ENCODE measurements around the gene PDIK1L. TPM values are rescaled to one million over a fixed set of nuclear protein-coding genes. Genes with fewer than 3 reads are reported as not detected.

Gene PDIK1L
- total RNA-seq, 1 donor: 6.5 TPM

GRCh38 chr1:26160527-26161414 is 49.1 kb downstream of the PDIK1L start:
- Histone ChIP-seq H3K79me2 (ENCODE audit: insufficient read depth, low read length) (no peaks in the 10 kb centered on the region), H2AFZ (ENCODE audit: low read length) (peak overlapping the region; percentile 62), H3K9me3 (ENCODE audit: low read depth, low read length) (no peaks in the 10 kb centered on the region), H3K4me2 (ENCODE audit: insufficient read depth, low read length) (peak overlapping the region; percentile 76), H3K27me3 (ENCODE audit: insufficient read depth, low read length) (peaks cover 29% of the 10 kb centered on the region), H3K36me3 (ENCODE audit: insufficient read depth, low read length) (no peaks in the 10 kb centered on the region), H4K20me1 (ENCODE audit: insufficient read depth, low read length) (no peaks in the 10 kb centered on the region), H3K4me1 (ENCODE audit: insufficient read depth, low read length) (peaks cover 4% of the 10 kb centered on the region), H3K4me3 (ENCODE audit: insufficient read depth, low read length) (peak overlapping the region; percentile 63), H3K27ac (ENCODE audit: low read depth, low read length) (no peak overlapping the region)
- TF ChIP-seq CTCF (IDR thresholded peaks at IDR 0.05; ENCODE audit: extremely low read depth, low read depth, low read length): no peak
- DNase-seq (ENCODE audit: insufficient read length, low spot score, missing footprints): peak; percentile 76

GRCh38 chr1:26161415-26162219 is 50.0 kb downstream of the PDIK1L start:
- H3K4me3 ChIP-seq (ENCODE audit: insufficient read depth, low read length): peak overlapping the region; percentile 63
- no peaks in the 10 kb centered on the region for H3K79me2 ChIP-seq (ENCODE audit: insufficient read depth, low read length)
- H3K27me3 ChIP-seq (ENCODE audit: insufficient read depth, low read length): peaks cover 20% of the 10 kb centered on the region
- H3K9me3 ChIP-seq (ENCODE audit: low read depth, low read length): no peaks in the 10 kb centered on the region
- peak overlapping the region; percentile 62 for H2AFZ ChIP-seq (ENCODE audit: low read length)
- H3K4me1 ChIP-seq (ENCODE audit: insufficient read depth, low read length): peaks cover 4% of the 10 kb centered on the region
- no peaks in the 10 kb centered on the region for H4K20me1 ChIP-seq (ENCODE audit: insufficient read depth, low read length)
- H3K4me2 ChIP-seq (ENCODE audit: insufficient read depth, low read length): peak overlapping the region; percentile 76
- no peaks in the 10 kb centered on the region for H3K36me3 ChIP-seq (ENCODE audit: insufficient read depth, low read length)
- TF ChIP-seq CTCF (IDR thresholded peaks at IDR 0.05; ENCODE audit: extremely low read depth, low read depth, low read length): no peak
- peak; percentile 95 for DNase-seq (ENCODE audit: insufficient read length, low spot score, missing footprints)
- no peak overlapping the region for H3K27ac ChIP-seq (ENCODE audit: low read depth, low read length)

GRCh38 chr1:26162220-26162709 is 50.6 kb downstream of the PDIK1L start:
- H3K4me2 ChIP-seq (ENCODE audit: insufficient read depth, low read length): peak overlapping the region; percentile 76
- DNase-seq (ENCODE audit: insufficient read length, low spot score, missing footprints): peak; percentile 90
- no peak overlapping the region for H3K27ac ChIP-seq (ENCODE audit: low read depth, low read length)
- H3K27me3 ChIP-seq (ENCODE audit: insufficient read depth, low read length): peaks cover 18% of the 10 kb centered on the region
- TF ChIP-seq CTCF (IDR thresholded peaks at IDR 0.05; ENCODE audit: extremely low read depth, low read depth, low read length): no peak
- peak overlapping the region; percentile 11 for H2AFZ ChIP-seq (ENCODE audit: low read length)
- H3K79me2 ChIP-seq (ENCODE audit: insufficient read depth, low read length): no peaks in the 10 kb centered on the region
- H3K9me3 ChIP-seq (ENCODE audit: low read depth, low read length): no peaks in the 10 kb centered on the region
- H3K4me1 ChIP-seq (ENCODE audit: insufficient read depth, low read length): peaks cover 4% of the 10 kb centered on the region
- H3K36me3 ChIP-seq (ENCODE audit: insufficient read depth, low read length): no peaks in the 10 kb centered on the region
- H4K20me1 ChIP-seq (ENCODE audit: insufficient read depth, low read length): no peaks in the 10 kb centered on the region
- H3K4me3 ChIP-seq (ENCODE audit: insufficient read depth, low read length): peak overlapping the region; percentile 63

- Histone ChIP-seq H3K4me1 (ENCODE audit: insufficient read depth, low read length) (peaks cover 4% of the 10 kb centered on the region), H3K36me3 (ENCODE audit: insufficient read depth, low read length) (no peaks in the 10 kb centered on the region), H3K27ac (ENCODE audit: low read depth, low read length) (no peak overlapping the region), H3K4me2 (ENCODE audit: insufficient read depth, low read length) (peak overlapping the region; percentile 68), H3K4me3 (ENCODE audit: insufficient read depth, low read length) (no peak overlapping the region), H3K9me3 (ENCODE audit: low read depth, low read length) (no peaks in the 10 kb centered on the region), H3K79me2 (ENCODE audit: insufficient read depth, low read length) (no peaks in the 10 kb centered on the region), H4K20me1 (ENCODE audit: insufficient read depth, low read length) (no peaks in the 10 kb centered on the region), H3K27me3 (ENCODE audit: insufficient read depth, low read length) (peaks cover 16% of the 10 kb centered on the region), H2AFZ (ENCODE audit: low read length) (no peak overlapping the region)
- no peak for TF ChIP-seq CTCF (IDR thresholded peaks at IDR 0.05; ENCODE audit: extremely low read depth, low read depth, low read length)
- DNase-seq (ENCODE audit: insufficient read length, low spot score, missing footprints): peak; percentile 34
Observed at GRCh38 chr1:26163684-26164035, 52.0 kb downstream of the PDIK1L start.

Data from osteoblast (primary cell).